ENCODE measurements around the gene TPP2.

TPP2 gene

GRCh38 chr13:102718746-102719145 lies 122.0 kb downstream of the TPP2 start:
- no peak for DNase-seq (ENCODE audit: low read depth in 2 of 2, low spot score in 1 of 2)

GRCh38 chr13:102721800-102722231 lies 125.0 kb downstream of the TPP2 start:
- no peak for DNase-seq (ENCODE audit: low read depth in 2 of 2, low spot score in 1 of 2)

GRCh38 chr13:102724923-102725322 lies 128.1 kb downstream of the TPP2 start:
- DNase-seq (ENCODE audit: low read depth in 2 of 2, low spot score in 1 of 2): no peak

GRCh38 chr13:102726430-102726829 lies 129.6 kb downstream of the TPP2 start:
- no peak for DNase-seq (ENCODE audit: low read depth in 2 of 2, low spot score in 1 of 2)

Data from stimulated activated CD8-positive, alpha-beta memory T cell treated with anti-CD3 and anti-CD28 coated beads, Interleukin-4, amount 100 ng/mL, for 1 hour (primary cell).